Ovary (tissue), 9 donors: ENCODE measurements around the gene MTFR1L. TPM values are rescaled to one million over a fixed set of nuclear protein-coding genes. Genes with fewer than 3 reads are reported as not detected.

Source experiments
- DNase-seq, 5 donors: peaks; one replicate each; pipeline ENCODE4 v3.0.0-alpha.2; 2019 to 2020
- H3K27ac ChIP-seq, 2 donors: fragments of 200-600 bp; one replicate each; pipeline versions ENCODE4 v1.5.1 to v1.8.0; 2019 to 2022
- H3K27me3 ChIP-seq: fragments of 200-600 bp; one replicate; pipeline ENCODE4 v1.8.0; 2022
- H3K36me3 ChIP-seq: fragments of 200-600 bp; sonication (generic); one replicate; pipeline ENCODE4 v1.5.1; 2019
- H3K4me1 ChIP-seq: one replicate; pipeline ENCODE4 v1.8.1; 2013; ENCODE audit warnings: mild to moderate bottlenecking, moderate library complexity; ENCODE audit not compliant: insufficient read depth
- H3K4me3 ChIP-seq: fragments of 200-600 bp; sonication (generic); one replicate; pipeline ENCODE4 v1.5.1; 2017
- H3K9me3 ChIP-seq, 2 donors: fragments of 200-600 bp in 1 of 2; sonication (generic) in 1 of 2; one replicate each; pipeline versions ENCODE4 v1.5.1 to v1.8.1; 2013 to 2019; ENCODE audit warnings: mild to moderate bottlenecking in 1 of 2, moderate library complexity in 1 of 2
- CTCF ChIP-seq, 3 donors: fragments of 450-650 bp in 2 of 3; fragments of 200-600 bp in 1 of 3; IDR thresholded peaks; one replicate each; pipeline versions ENCODE4 v1.5.1 to v1.8.0; 2016 to 2022; ENCODE audit warnings: antibody characterized with exemption in 3 of 3, mild to moderate bottlenecking in 1 of 3
- EP300 ChIP-seq: sonication (generic); formaldehyde crosslinking; IDR thresholded peaks from one replicate; pipeline ENCODE4 v1.6.1; 2017; ENCODE audit warnings: antibody characterized with exemption
- POLR2A ChIP-seq: fragments of 450-650 bp; IDR thresholded peaks from one replicate; pipeline ENCODE4 v1.6.1; 2017; ENCODE audit warnings: antibody characterized with exemption, mild to moderate bottlenecking, moderate library complexity
- WGBS, 3 donors: extraction: QIAGEN DNeasy Blood & Tissue Kit in 1 of 3; methylation state at CpG; one replicate each; pipeline versions ENCODE4 v1.1.5 to v1.1.7; 2013 to 2017; 5-methylcytosine and 5-hydroxymethylcytosine counted together
- intact Hi-C, 4 donors: fragments of 100-400 bp; cut with DNase I; formaldehyde crosslinking; loops; one replicate each; pipeline versions ENCODE4 v1.11.0 to v1.15.1; 2022 to 2023
- polyA plus RNA-seq, 2 donors: library from polyadenylated mRNA; stranded (reverse); fragments of 200-250 nt in 1 of 2; fragments of 350-450 nt in 1 of 2; fragmentation: Illumina TruSeq in 1 of 2; extraction: RNeasy Lipid Tissue Mini Kit (QIAGEN cat#74804) in 1 of 2; gene quantifications; one replicate each; pipeline ENCODE4 v1.2.3, GENCODE V29; 2013 to 2014
- total RNA-seq, 7 donors: library from RNA; depleted of rRNA in 2 of 7; stranded (reverse); fragments of >200 nt in 2 of 7; fragmentation: NEBNext Ultra II Directional in 3 of 7; extraction: Animal tissue kit (Norgen Biotek cat#: 25700) in 3 of 7; gene quantifications; one replicate each; pipeline versions ENCODE4 v1.1.0 to v1.2.4, GENCODE V29; 2016 to 2023
- donor health status: DM: no; HTN: no; CAD: no; lungs with moderate emphysema.
- donor health status: DM: no; HTN: no; CAD: no.
- donor health status: Bipolar disorder and iron deficiency.
- donor health status: DM: yes; HTN: yes; CAD: no.
- donor health status: DM: no; HTN: no; CAD: no.
- donor health status: DM: yes; HTN: yes; CAD: no.

Gene MTFR1L
- total and polyA plus RNA-seq, 9 donors = 55.5 to 113 (median 97.1) TPM

- DNase-seq = no peak
- no peak for TF ChIP-seq POLR2A
- TF ChIP-seq CTCF (IDR thresholded peaks at IDR 0.05) = no peak
- no peak for TF ChIP-seq EP300
These were observed 47.6 kb downstream of the MTFR1L start for GRCh38 chr1:25867210-25867991.

DNA sequence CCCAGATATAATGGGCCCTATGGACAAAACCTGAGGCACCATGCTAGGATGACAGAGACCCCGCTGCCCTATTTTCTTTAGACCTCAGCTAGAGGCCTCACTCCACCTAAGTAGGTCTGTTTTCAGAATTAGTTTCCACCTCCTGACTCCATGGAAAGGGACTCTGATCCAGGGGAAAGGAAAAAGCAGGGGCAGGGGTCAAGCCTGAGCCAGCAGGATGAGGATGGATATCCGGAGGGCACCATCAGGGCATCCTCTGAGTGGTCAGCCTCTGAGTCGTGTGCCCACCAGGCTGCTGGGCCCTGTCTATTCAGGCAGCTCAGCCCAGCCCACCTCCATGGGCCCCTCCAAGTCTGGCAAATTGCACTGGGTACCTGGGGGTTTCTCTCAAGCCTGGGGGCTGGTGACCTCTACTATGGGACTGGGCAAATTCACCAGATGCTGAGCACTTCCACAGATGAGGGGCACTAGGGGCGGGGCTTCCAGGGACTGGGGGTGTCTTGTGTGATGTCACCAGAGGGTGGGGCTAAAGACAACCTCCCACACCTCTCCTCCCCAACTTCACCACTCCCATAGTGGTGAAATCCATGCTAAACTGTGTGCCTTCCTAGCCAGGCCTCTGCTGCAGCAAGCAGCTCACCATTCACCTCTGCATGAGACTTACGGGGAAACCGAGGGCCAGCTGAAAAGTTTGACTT lies 50.3 kb downstream of the MTFR1L start:
- peaks cover 31% of the 10 kb centered on the region for H3K4me1 ChIP-seq
- no peaks in the 10 kb centered on the region for H3K36me3 ChIP-seq
- peak overlapping the region in 1 of 2 donors; percentile 72 for H3K27ac ChIP-seq
- 67 to 77% (median 75%) methylated on average over 6 of the region's 6 CpGs for whole genome bisulfite sequencing, 3 donors
- intact Hi-C loops = loop anchor here in 2 of 4 donors (10.0 kb wide), 1 partner anchor 45 kb away; no protein-coding TSS in a partner anchor
- H3K9me3 ChIP-seq = no peaks in the 10 kb centered on the region
- DNase-seq = peak in 2 of 5 donors; percentile 20 to 47
- no peaks in the 10 kb centered on the region for H3K27me3 ChIP-seq
- H3K4me3 ChIP-seq = no peak overlapping the region
- TF ChIP-seq CTCF (IDR thresholded peaks at IDR 0.05) = no peak
- no peak for TF ChIP-seq EP300
- no peak for TF ChIP-seq POLR2A

More at GRCh38 chr1:25867210-25867991, 47.6 kb downstream of the MTFR1L start:
- intact Hi-C loops = no loop called here
- H3K36me3 ChIP-seq = no peaks in the 10 kb centered on the region
- no peaks in the 10 kb centered on the region for H3K9me3 ChIP-seq
- H3K27ac ChIP-seq = no peak overlapping the region
- H3K4me3 ChIP-seq = no peak overlapping the region
- 65 to 73% (median 68%) methylated on average over 9 of the region's 9 CpGs for WGBS, 3 donors
- H3K4me1 ChIP-seq = peaks cover 11% of the 10 kb centered on the region
- H3K27me3 ChIP-seq = no peaks in the 10 kb centered on the region

GRCh38 chr1:25870614-25871013 lies 50.9 kb downstream of the MTFR1L start:
- no peak for DNase-seq
- Histone ChIP-seq H3K4me3 (no peak overlapping the region), H3K27me3 (no peaks in the 10 kb centered on the region), H3K27ac (peak overlapping the region in 1 of 2 donors; percentile 72), H3K9me3 (no peaks in the 10 kb centered on the region), H3K4me1 (peaks cover 31% of the 10 kb centered on the region), H3K36me3 (no peaks in the 10 kb centered on the region)
- TF ChIP-seq POLR2A = no peak
- no peak for TF ChIP-seq EP300
- TF ChIP-seq CTCF (IDR thresholded peaks at IDR 0.05) = no peak
- intact Hi-C loops = loop anchor here in 2 of 4 donors (10.0 kb wide), 1 partner anchor 46 kb away; no protein-coding TSS in a partner anchor
- WGBS, 3 donors = 66 to 78% (median 74%) methylated on average over 1 of the region's 1 CpG

DNA sequence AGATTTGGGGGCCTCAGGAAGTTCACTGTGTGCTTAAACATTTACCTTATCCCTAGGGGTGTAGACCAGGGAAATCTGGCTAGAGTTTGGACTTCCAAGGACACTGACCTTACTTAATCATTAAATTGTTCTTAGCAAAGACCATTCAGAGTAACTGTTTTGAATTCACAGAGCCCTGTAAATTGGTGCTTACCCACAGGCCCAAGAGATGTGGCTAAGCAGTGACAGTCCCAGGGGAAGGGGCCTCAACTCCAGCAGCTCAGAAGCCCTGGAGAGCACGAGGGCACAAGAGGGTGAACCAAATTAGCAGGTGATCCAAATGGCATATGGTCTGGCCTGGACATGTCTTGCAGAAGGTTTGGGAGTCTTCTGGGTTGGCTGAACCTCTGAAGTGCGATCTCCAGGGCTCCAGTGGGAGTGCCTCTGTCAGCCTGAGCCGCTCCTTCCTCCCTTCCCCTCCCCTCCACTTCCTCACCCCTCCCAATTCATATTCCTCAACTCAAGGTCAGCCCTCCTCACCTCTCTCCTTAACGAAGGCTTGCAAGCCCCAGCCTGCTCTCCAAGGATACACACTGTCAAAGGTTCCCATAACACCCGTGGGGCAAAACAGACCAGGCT lies 51.4 kb downstream of the MTFR1L start:
- Histone ChIP-seq H3K27me3 (no peaks in the 10 kb centered on the region), H3K4me3 (no peak overlapping the region), H3K4me1 (peaks cover 32% of the 10 kb centered on the region), H3K36me3 (no peaks in the 10 kb centered on the region), H3K27ac (peak overlapping the region; percentile 51 to 72), H3K9me3 (no peaks in the 10 kb centered on the region)
- DNase-seq = peak in 4 of 5 donors; percentile 59 to 69 (median 65)
- intact Hi-C loops = loop anchor here in 2 of 4 donors (10.0 kb wide), 1 partner anchor 46 kb away; no protein-coding TSS in a partner anchor
- TF ChIP-seq POLR2A (no peak), EP300 (no peak), CTCF (IDR thresholded peaks at IDR 0.05) (no peak)
- 3 to 10% (median 8%) methylated on average over 5 of the region's 5 CpGs for WGBS, 3 donors
